Lung microvascular endothelial cell (primary cell): ENCODE data around the gene GABBR2. TPM values are rescaled to one million over a fixed set of nuclear protein-coding genes. Genes with fewer than 3 reads are reported as not detected.
A peak's percentile ranks its signal among the peaks of the same experiment; 100 is the strongest.

ENCODE experiments used
- DNase-seq, 2 donors: peaks; one replicate each; pipeline versions ENCODE4 v3.0.0 to v3.0.0-alpha.2; 2010; ENCODE audit warnings: low read depth in 2 of 2
- total RNA-seq: library from RNA; depleted of rRNA; stranded (reverse); fragments of >200 nt; gene quantifications from 2 replicates; pipeline ENCODE4 v1.2.1, GENCODE V29; 2014

GABBR2 gene
- total RNA-seq, 1 donor from 2014 or later: 1.2 TPM

- DNase-seq: no peak
Measured at GRCh38 chr9:98545021-98545420, 163.7 kb downstream of the GABBR2 start.

- no peak for DNase-seq
Measured at GRCh38 chr9:98541684-98542230, 167.0 kb downstream of the GABBR2 start.

GRCh38 chr9:98540476-98540875, 168.3 kb downstream of the GABBR2 start:
- DNase-seq: no peak

GRCh38 chr9:98539954-98540353, 168.8 kb downstream of the GABBR2 start:
- no peak for DNase-seq

GRCh38 chr9:98538626-98539031, 170.1 kb downstream of the GABBR2 start:
- no peak for DNase-seq

GRCh38 chr9:98538203-98538602, 170.5 kb downstream of the GABBR2 start:
- no peak for DNase-seq

GRCh38 chr9:98536542-98537173, 172.1 kb downstream of the GABBR2 start:
- DNase-seq: peak; percentile 28 to 34

GRCh38 chr9:98533866-98534265, 174.9 kb downstream of the GABBR2 start:
- DNase-seq: no peak

- DNase-seq: no peak
Measured at GRCh38 chr9:98533132-98533531, 175.6 kb downstream of the GABBR2 start.

- DNase-seq: no peak
Measured at GRCh38 chr9:98532574-98532973, 176.2 kb downstream of the GABBR2 start.

GRCh38 chr9:98532147-98532546, 176.6 kb downstream of the GABBR2 start:
- peak in 1 of 2 donors; percentile 31 for DNase-seq

GRCh38 chr9:98530806-98531386, 177.8 kb downstream of the GABBR2 start:
- no peak for DNase-seq

GRCh38 chr9:98530275-98530674, 178.5 kb downstream of the GABBR2 start:
- DNase-seq: no peak

GRCh38 chr9:98529841-98530240, 178.9 kb downstream of the GABBR2 start:
- DNase-seq: no peak

- peak; percentile 38 to 47 for DNase-seq
Measured at GRCh38 chr9:98523231-98523901, 185.4 kb downstream of the GABBR2 start.

- peak; percentile 19 to 54 for DNase-seq
Measured at GRCh38 chr9:98522487-98522886, 186.2 kb downstream of the GABBR2 start.

GRCh38 chr9:98521141-98521540, 187.6 kb downstream of the GABBR2 start:
- peak; percentile 42 to 86 for DNase-seq

- peak in 1 of 2 donors; percentile 19 for DNase-seq
Measured at GRCh38 chr9:98520221-98520960, 188.3 kb downstream of the GABBR2 start.

- DNase-seq: no peak
Measured at GRCh38 chr9:98519641-98520040, 189.1 kb downstream of the GABBR2 start.

GRCh38 chr9:98518556-98518955, 190.2 kb downstream of the GABBR2 start:
- DNase-seq: no peak

- no peak for DNase-seq
Measured at GRCh38 chr9:98517761-98518160, 191.0 kb downstream of the GABBR2 start.
